GM12891 (cell line): ENCODE data around the gene FLYWCH1.

Experiments used
- DNase-seq: peaks from one replicate; pipeline ENCODE4 v3.0.0; 2011; ENCODE audit warnings: low spot score; ENCODE audit not compliant: insufficient read length
- FAIRE-seq: peaks from 2 replicates; lab custom pipeline; 2011; peaks lifted over from hg19 to GRCh38; lab: Jason Lieb, UNC
- PAX5 ChIP-seq: IDR thresholded peaks from 2 replicates; pipeline ENCODE4 v1.6.1; 2011; ENCODE audit warnings: low read length, moderate library complexity, mild to moderate bottlenecking; ENCODE audit not compliant: insufficient read depth, severe bottlenecking
- POLR2A ChIP-seq: IDR thresholded peaks from 2 replicates; pipeline ENCODE4 v1.6.1; 2011; ENCODE audit warnings: low read depth, low read length, control low read depth
- POLR2AphosphoS5 ChIP-seq: IDR thresholded peaks from 2 replicates; pipeline ENCODE4 v1.6.1; 2011; ENCODE audit warnings: low read depth, low read length, control low read depth
- POU2F2 ChIP-seq: IDR thresholded peaks from 2 replicates; pipeline ENCODE4 v1.6.1; 2011; ENCODE audit warnings: low read depth, mild to moderate bottlenecking, control low read depth, low read length, moderate library complexity
- SPI1 ChIP-seq: IDR thresholded peaks from 2 replicates; pipeline ENCODE4 v1.6.1; 2011; ENCODE audit warnings: low read depth, low read length, control low read depth
- TAF1 ChIP-seq: IDR thresholded peaks from 2 replicates; pipeline ENCODE4 v1.6.1; 2011; ENCODE audit warnings: low read depth, low read length, control low read depth

The FLYWCH1 gene

DNA sequence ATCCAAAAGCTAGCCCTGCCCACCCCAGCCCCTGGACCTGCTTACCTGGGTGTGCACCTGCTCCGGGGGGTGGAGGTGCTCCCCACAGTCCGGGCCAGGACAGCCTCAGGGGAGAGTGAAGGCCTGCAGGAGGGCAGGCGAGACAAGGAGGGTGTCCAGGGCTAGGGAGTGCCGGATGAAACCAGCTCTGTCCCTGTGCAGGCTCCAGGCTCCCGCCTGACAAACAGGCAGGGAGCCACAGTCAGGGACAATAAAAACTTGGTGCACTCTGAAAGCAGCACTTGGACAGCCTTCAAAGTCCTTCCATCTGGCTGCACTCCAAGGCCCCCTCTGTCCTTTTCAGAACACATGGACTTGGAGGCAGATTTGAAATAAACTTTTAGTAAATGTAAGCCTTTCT lies 61.4 kb downstream of the FLYWCH1 start:
- no peak for FAIRE-seq
- TF ChIP-seq TAF1 (no peak), SPI1 (no peak), PAX5 (no peak), POLR2A (no peak), POU2F2 (no peak), POLR2AphosphoS5 (no peak)
- no peak for DNase-seq

GRCh38 chr16:2973605-2974318 lies 62.0 kb downstream of the FLYWCH1 start:
- TF ChIP-seq SPI1, result no peak
- no peak for TF ChIP-seq POLR2AphosphoS5
- TF ChIP-seq PAX5, result no peak
- TF ChIP-seq POLR2A, result no peak; the same call in 1 of the 2 replicates
- no peak for TF ChIP-seq POU2F2
- no peak for TF ChIP-seq TAF1
- no peak for FAIRE-seq
- no peak for DNase-seq

GRCh38 chr16:2974319-2975056 lies 62.8 kb downstream of the FLYWCH1 start:
- no peak; the same call in 1 of the 2 replicates for TF ChIP-seq POLR2AphosphoS5
- no peak for TF ChIP-seq PAX5
- TF ChIP-seq SPI1, result no peak
- no peak for TF ChIP-seq POU2F2
- no peak for TF ChIP-seq TAF1
- TF ChIP-seq POLR2A, result no peak
- FAIRE-seq (no peak), DNase-seq (no peak)

- no peak for TF ChIP-seq SPI1
- TF ChIP-seq POLR2A, result no peak
- no peak for TF ChIP-seq PAX5
- TF ChIP-seq POU2F2, result no peak
- TF ChIP-seq POLR2AphosphoS5, result no peak
- TF ChIP-seq TAF1, result no peak
- FAIRE-seq (no peak), DNase-seq (no peak)
These were observed 63.5 kb downstream of the FLYWCH1 start for GRCh38 chr16:2975161-2975795.

DNA sequence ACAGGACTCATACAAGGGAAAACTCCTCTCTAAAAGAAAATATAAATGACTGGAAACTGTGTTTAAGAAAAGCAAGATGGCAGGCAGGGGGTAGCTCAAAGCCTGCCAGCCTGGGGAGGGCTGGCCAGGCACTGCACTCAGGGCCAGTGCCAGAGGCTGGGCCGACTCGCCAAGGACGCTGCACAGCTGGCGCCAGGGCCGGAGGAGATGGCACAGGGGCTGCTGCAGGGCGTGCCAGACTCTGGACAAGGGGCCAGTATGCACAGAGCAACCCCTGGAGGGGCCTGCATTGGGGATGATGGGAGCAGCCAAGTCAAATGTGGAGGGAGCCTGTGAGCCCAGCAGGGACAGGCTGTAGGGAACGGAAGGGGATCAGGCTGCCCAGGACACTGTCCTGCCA lies 64.5 kb downstream of the FLYWCH1 start:
- no peak for TF ChIP-seq SPI1
- no peak for TF ChIP-seq PAX5
- TF ChIP-seq POLR2A, result no peak
- TF ChIP-seq POLR2AphosphoS5, result no peak
- no peak for DNase-seq
- no peak for FAIRE-seq

DNA sequence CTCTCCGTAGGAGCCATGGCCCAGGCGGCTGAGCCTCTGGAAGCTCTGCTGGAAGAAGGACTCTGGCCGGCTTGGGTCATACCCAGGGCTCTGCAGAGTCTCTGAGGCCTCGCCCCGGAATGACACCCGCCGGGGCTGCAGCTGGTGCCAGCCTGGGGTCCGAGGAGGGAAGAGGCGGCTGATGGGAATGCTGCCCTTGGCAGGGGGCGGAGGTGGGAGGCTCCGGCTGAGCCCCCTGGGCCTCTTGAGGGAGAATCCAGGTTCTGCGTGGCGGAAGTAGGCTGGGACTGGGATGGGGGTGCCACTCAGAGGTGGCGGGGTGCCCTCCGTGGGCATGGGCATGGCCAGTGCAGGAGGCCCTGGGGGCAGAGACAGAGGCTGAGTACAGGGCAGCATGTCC lies 64.9 kb downstream of the FLYWCH1 start:
- DNase-seq, result no peak

GRCh38 chr16:2977440-2977839 lies 65.7 kb downstream of the FLYWCH1 start:
- no peak for DNase-seq
- FAIRE-seq, result no peak
- TF ChIP-seq POLR2AphosphoS5 (no peak), PAX5 (no peak)

More for the DNA sequence above, 64.9 kb downstream of the FLYWCH1 start:
- no peak for FAIRE-seq
- no peak for TF ChIP-seq SPI1
- TF ChIP-seq TAF1, result no peak
- no peak for TF ChIP-seq POLR2A
- TF ChIP-seq PAX5, result no peak
- TF ChIP-seq POLR2AphosphoS5, result no peak
- no peak for TF ChIP-seq POU2F2

DNA sequence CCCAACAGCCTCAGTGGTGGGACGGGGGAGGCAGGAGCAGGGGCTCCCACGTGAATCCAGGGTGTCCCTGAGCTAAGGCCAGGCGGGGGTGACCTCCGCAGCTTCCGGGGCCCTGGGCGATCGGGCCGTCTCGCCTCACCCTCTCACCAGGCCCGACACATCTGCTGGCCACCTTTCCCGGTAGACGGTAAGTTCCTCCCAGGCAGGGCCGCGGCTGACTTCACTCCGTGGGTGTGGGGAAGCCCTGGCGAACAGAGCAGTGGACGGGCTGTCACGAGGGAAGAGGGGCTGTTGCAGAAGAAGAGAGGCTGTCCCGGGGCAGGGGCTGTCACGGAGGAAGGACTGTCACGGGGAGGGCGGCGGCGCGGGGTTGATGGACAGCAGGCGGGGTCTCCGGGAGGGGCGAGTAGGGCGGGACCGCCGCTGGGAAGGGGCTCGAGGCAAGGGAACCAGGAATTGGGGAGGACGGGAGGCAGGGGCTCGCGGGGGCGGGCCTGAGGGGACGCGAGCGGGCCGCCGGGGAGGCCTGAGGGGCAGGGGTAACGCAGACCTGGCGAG lies 68.0 kb downstream of the FLYWCH1 start:
- TF ChIP-seq TAF1, result no peak
- no peak for TF ChIP-seq POLR2AphosphoS5
- no peak for TF ChIP-seq POLR2A
- no peak for TF ChIP-seq SPI1
- no peak for TF ChIP-seq POU2F2
- no peak for TF ChIP-seq PAX5
- DNase-seq (no peak), FAIRE-seq (peak; percentile 16)
